GDM1 (cell line): Measurements from ENCODE around the gene ZHX3.

Experiments used
- DNase-seq: peaks from one replicate; lab custom pipeline; 2025; lab: John Stamatoyannopoulos, UW

ZHX3 gene

GRCh38 chr20:41150664-41151063 is 166.9 kb downstream of the ZHX3 start:
- peak; percentile 22 for DNase-seq

GRCh38 chr20:41148942-41149341 is 168.6 kb downstream of the ZHX3 start:
- no peak for DNase-seq

DNA sequence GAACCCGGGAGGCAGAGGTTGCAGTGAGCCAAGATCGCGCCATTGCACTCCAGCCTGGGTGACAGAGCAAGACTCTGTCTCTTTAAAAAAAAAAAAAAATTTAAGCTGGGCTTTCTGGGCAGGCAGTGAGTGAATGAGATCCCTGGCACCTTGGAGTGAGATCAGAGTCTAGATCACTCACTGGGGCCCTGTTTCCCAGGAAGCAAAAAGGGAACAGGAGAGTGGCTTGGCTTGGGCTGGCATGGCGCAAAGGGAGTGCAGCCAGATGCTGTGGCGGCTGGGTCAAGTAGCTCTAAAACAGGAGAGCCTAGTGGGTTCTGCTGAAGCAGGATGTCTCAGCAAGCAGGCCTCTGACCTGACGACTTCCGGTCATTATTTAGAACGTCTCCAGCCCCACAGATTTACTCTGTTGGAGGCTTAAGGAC is 169.8 kb downstream of the ZHX3 start:
- DNase-seq = no peak

DNA sequence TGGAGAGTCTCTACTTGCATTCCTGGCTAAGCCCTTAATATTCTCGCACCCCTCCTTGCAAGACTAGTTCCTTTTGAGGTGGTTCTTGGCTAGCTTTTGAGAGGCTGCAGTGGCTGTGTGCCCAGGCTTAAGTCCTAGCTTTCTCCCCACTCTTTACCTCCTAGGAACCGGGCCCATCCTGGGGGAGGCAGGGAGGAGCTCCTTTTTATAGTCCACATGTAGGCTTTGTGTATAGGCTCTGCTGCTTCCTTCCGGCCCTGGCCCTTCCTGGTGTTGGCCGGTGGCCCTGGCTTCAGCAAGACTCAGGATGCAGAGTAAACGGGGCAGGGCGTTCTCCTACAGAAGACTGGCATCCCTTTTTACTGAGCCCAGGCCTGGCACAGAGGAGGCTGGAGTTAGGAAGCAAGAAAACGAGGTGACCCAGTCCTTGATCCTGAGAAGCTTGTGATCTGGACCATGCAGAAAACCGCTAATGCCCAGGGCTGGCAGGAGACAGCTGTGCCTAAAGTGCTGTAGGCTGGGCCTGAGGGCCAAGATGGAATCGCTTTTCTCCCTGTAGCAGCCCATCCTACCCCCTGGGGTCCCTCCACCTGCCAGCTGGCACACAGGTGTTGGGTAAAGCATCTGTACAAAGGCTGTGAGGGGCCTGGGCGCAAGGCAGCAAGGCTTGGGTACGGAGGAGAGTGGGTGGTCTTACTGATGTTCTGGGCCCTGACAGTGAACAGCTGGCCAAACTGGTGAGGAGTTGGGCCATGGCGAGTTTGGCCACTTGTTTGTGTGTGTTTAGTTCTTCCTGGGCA is 171.5 kb downstream of the ZHX3 start:
- no peak for DNase-seq

DNA sequence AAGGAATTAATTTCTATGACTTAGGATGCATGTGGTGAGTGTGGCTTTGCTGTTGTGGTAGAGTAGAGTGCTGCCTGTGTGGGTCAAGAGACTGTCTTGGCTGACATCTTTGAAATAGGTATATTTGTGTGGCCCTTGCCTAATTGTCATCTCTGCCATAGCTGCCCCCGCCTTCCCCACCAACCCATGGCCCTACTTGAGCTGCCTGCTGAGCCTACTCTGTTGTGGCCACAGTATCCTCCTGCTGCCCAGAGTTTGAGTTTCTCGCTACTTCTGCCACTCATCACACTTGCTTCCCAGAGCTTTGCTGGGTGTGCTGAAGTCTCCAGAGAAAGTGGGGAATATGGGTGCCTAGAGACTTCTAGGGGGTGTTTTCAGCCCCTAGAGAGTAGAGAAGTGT is 172.2 kb downstream of the ZHX3 start:
- DNase-seq = no peak

- DNase-seq = no peak
These were observed 174.2 kb downstream of the ZHX3 start for GRCh38 chr20:41143354-41143753.

GRCh38 chr20:41142919-41143318 is 174.6 kb downstream of the ZHX3 start:
- peak; percentile 41 for DNase-seq

GRCh38 chr20:41142245-41142644 is 175.3 kb downstream of the ZHX3 start:
- DNase-seq = no peak

- no peak for DNase-seq
These were observed 176.2 kb downstream of the ZHX3 start for GRCh38 chr20:41141153-41141815.

DNA sequence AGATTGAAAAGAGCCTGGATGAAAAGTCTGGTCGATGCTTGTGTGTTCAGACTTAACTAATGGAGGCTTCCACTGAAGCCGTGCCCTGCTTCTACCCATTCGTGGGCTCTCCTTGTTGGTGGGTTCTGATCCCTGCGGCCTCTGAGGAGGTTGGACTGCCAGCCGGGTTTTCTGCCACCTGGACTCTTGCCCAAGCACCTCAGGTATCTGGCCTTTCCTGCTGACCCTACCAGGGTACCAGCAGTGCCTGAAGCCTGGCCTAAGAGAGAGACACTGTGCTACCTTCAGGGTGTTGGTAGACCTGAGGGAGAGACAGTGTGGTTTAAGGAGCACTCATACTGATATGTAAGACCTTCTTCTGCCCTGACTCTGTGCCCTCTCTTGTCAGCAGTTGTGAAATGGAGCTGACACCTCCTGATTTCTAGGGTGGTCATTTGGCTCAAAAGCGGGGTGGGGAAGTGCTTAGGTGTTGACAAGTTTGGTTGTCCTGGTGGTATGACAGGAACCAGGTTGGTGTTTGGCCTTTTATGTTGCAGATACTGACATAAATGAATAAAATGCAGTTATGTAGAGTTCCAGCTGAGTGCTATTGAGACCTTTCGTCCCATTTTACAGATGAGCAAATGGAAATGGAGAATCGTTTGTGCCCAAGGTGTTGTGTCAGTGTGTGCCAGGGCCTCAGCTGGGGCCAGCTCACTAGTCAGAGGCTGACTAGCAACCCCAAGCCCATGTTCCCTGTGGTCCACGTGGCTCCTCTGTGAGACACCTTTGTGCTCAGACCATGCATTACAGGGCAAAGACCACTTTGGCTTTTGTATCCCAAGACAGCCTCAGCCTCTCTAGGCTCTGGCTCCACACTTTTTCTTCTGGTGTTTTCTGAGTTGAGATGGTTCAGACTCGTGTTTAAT is 177.1 kb downstream of the ZHX3 start:
- DNase-seq = no peak

GRCh38 chr20:41139227-41140093 is 178.1 kb downstream of the ZHX3 start:
- no peak for DNase-seq

- DNase-seq = no peak
These were observed 178.9 kb downstream of the ZHX3 start for GRCh38 chr20:41138475-41139226.

DNA sequence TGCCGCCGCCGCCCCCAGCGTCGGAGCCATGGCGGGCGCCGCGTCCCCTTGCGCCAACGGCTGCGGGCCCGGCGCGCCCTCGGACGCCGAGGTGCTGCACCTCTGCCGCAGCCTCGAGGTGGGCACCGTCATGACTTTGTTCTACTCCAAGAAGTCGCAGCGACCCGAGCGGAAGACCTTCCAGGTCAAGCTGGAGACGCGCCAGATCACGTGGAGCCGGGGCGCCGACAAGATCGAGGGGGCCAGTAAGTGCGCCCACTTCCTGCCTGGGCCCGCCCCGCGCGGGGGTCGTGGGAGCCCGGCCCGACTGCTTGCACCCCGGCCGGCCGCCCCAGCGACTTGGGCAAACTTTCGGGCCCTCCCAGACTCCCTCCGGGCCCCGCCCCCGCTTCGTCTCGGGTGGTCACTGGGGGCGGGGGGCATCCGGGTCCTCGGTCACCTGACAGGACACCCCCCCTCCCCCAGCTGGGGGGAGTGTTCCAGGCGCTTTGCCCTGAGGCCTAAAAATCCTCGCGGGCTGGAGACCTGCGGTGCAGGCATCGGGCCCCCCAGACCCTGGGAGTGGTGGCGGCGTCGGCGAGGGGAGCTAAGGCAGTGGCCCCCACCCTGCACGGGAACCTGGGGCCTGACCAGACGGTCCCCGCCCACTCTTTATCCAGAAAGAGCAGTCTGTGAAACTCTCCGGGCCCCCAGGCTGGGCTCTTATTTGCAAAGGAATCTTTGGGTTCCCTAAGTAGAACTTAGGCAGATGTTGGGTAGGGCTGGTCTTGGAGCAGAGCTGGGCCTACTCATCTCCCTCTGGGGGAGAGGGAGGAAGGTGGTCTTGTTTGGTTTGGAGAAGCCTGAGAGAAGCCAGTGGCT is 179.7 kb downstream of the ZHX3 start:
- no peak for DNase-seq

DNA sequence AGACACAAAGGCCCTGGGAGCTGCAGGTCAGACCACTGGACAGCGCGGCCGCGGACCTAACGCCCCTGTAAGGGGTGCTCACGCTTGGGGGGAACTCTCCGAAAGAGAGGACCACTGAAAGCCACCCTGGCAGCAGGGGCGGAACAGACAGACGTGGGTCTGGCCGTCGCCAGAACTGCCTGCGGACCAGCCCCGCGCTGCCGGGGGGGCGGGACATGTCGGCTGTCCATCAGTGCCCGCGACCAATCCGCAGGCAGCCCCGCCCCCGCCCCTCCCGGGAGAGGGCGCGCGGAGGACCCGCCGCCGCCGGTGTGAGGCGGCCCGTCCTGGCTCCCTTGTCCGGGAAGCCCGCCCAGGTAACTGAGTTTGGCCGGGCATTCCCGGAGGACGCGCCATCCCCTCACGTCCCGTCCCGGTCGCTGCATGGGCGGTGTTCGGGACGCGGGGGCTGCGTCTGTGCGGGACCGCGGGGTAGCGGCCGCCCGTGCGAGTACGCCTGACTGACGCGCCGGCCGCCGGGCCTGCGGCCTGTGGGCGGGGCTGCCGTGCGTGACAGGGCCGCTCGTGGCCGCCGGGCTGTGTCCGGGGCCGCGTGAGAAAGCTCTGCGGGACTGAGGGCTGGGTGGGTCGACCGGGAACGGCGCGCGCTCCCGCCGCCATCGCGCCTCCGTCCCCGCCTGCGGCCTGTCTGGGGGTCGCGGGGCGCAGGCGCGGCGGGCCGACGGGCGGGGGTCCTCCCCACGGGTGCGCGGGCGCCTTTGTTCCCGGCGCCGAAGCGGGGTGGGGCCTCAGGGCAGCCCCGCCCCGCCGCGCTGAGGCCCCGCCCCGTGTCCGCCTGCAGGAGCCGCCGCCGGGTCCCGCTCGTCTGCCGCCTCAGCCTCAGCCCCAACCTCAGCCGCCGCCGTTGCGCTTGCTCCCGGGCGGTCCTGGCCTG is 180.6 kb downstream of the ZHX3 start, which contains the start of gene PLCG1:
Gene PLCG1 (plus strand): TSS at position 864 of the 934 bp plus-strand sequence. CDS start 99 bp downstream, outside the sequence.
- peak; percentile 67 for DNase-seq

DNA sequence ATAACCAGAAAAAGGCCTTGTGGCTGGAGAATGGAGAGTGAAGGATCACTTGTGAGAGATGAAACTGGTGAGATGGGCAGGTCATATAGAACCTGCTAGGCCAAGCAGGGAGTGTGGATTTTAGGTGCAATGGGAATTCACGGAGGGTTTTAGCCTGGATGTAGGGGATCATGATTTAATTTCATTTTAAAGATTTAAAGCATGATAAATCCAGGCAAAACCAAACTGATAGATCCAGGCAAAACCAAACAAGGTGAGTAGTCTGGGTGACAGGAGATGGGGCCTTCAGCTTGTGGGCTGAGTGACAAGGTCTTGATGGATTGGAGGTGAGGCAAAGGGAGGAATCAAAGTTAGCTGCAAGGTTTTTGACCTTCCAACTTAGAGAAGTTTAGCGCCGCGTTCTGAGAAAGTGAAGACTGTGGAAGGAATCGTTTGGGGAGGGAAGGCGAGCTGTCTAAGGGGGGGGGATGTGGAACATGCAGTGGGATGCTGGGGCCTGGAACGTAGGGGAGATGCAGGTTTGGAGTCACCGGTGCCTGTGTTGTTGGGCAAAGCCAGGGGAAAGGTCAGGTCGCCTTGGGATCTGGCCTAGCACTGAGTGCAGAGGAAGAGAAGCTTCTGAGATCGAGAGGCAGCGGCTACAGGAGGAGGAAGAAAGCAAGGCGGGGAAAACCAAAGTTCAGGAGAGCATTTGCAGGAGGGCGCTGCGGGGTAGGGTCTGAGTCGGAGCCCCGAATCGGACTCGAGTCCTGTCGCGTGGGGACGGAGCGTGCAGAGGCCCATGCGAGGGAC is 181.4 kb downstream of the ZHX3 start:
- no peak for DNase-seq

- peak; percentile 43 for DNase-seq
These were observed 182.2 kb downstream of the ZHX3 start for GRCh38 chr20:41135187-41135887.
